ENCODE results near the gene DUOX1. TPM values are rescaled to one million over a fixed set of nuclear protein-coding genes. Genes with fewer than 3 reads are reported as not detected.

Gene DUOX1
- total RNA-seq, 1 experiment from 2014 or later = 1.2 TPM

GRCh38 chr15:45144775-45145174 lies 15.0 kb downstream of the DUOX1 start:
- Mint-ChIP-seq H3K9me3 (ENCODE audit: low read depth, unreplicated experiment) (no peaks in the 10 kb centered on the region), H3K36me3 (ENCODE audit: insufficient read depth, unreplicated experiment) (no peaks in the 10 kb centered on the region), H3K27ac (ENCODE audit: unreplicated experiment) (no peak overlapping the region), H3K4me3 (ENCODE audit: low read depth, unreplicated experiment) (no peak overlapping the region), H3K4me1 (ENCODE audit: low read depth, unreplicated experiment) (peaks cover 9% of the 10 kb centered on the region), H3K27me3 (ENCODE audit: unreplicated experiment) (no peaks in the 10 kb centered on the region)
- no peak for TF ChIP-seq CTCF (IDR thresholded peaks at IDR 0.05; ENCODE audit: unreplicated experiment)
- no peak for DNase-seq
- intact Hi-C loops (cut with micrococcal nuclease; ENCODE audit: unreplicated experiment) = no loop called here
- CTCF ChIA-PET = interaction anchor here (1.3 kb wide), 1 partner anchor 12 kb away, joined by 3 read pairs; no protein-coding TSS in a partner anchor
- BruUV-seq (replicated peaks) = no TSS peak

GRCh38 chr15:45146405-45146804 lies 16.6 kb downstream of the DUOX1 start:
- Mint-ChIP-seq H3K4me1 (ENCODE audit: low read depth, unreplicated experiment) (peaks cover 9% of the 10 kb centered on the region), H3K9me3 (ENCODE audit: low read depth, unreplicated experiment) (no peaks in the 10 kb centered on the region), H3K27ac (ENCODE audit: unreplicated experiment) (no peak overlapping the region), H3K27me3 (ENCODE audit: unreplicated experiment) (no peaks in the 10 kb centered on the region), H3K4me3 (ENCODE audit: low read depth, unreplicated experiment) (no peak overlapping the region), H3K36me3 (ENCODE audit: insufficient read depth, unreplicated experiment) (no peaks in the 10 kb centered on the region)
- BruUV-seq (replicated peaks) = no TSS peak
- no peak for DNase-seq
- intact Hi-C loops (cut with micrococcal nuclease; ENCODE audit: unreplicated experiment) = no loop called here
- CTCF ChIA-PET = interaction anchor here (1.3 to 1.5 kb wide), 2 partner anchors 17 to 20 kb away, joined by 4 to 5 read pairs; no protein-coding TSS in a partner anchor
- no peak for TF ChIP-seq CTCF (IDR thresholded peaks at IDR 0.05; ENCODE audit: unreplicated experiment)

GRCh38 chr15:45147606-45148005 lies 17.8 kb downstream of the DUOX1 start:
- intact Hi-C loops (cut with micrococcal nuclease; ENCODE audit: unreplicated experiment) = no loop called here
- peaks cover 6% of the 10 kb centered on the region for H3K36me3 Mint-ChIP-seq (ENCODE audit: insufficient read depth, unreplicated experiment)
- DNase-seq = no peak
- BruUV-seq (replicated peaks) = no TSS peak
- TF ChIP-seq CTCF (IDR thresholded peaks at IDR 0.05; ENCODE audit: unreplicated experiment) = no peak
- peaks cover 9% of the 10 kb centered on the region for H3K4me1 Mint-ChIP-seq (ENCODE audit: low read depth, unreplicated experiment)
- no peak overlapping the region for H3K27ac Mint-ChIP-seq (ENCODE audit: unreplicated experiment)
- CTCF ChIA-PET = interaction anchor here (1.5 kb wide), 1 partner anchor 16 kb away, joined by 4 read pairs; no protein-coding TSS in a partner anchor
- no peaks in the 10 kb centered on the region for H3K9me3 Mint-ChIP-seq (ENCODE audit: low read depth, unreplicated experiment)
- H3K4me3 Mint-ChIP-seq (ENCODE audit: low read depth, unreplicated experiment) = no peak overlapping the region
- H3K27me3 Mint-ChIP-seq (ENCODE audit: unreplicated experiment) = no peaks in the 10 kb centered on the region

- no TSS peak for BruUV-seq (replicated peaks)
- H3K27me3 Mint-ChIP-seq (ENCODE audit: unreplicated experiment) = no peaks in the 10 kb centered on the region
- intact Hi-C loops (cut with micrococcal nuclease; ENCODE audit: unreplicated experiment) = no loop called here
- H3K4me3 Mint-ChIP-seq (ENCODE audit: low read depth, unreplicated experiment) = no peak overlapping the region
- CTCF ChIA-PET = no interaction called here
- H3K4me1 Mint-ChIP-seq (ENCODE audit: low read depth, unreplicated experiment) = peaks cover 9% of the 10 kb centered on the region
- TF ChIP-seq CTCF (IDR thresholded peaks at IDR 0.05; ENCODE audit: unreplicated experiment) = no peak
- no peak overlapping the region for H3K27ac Mint-ChIP-seq (ENCODE audit: unreplicated experiment)
- H3K9me3 Mint-ChIP-seq (ENCODE audit: low read depth, unreplicated experiment) = no peaks in the 10 kb centered on the region
- DNase-seq = no peak
- peaks cover 6% of the 10 kb centered on the region for H3K36me3 Mint-ChIP-seq (ENCODE audit: insufficient read depth, unreplicated experiment)
These were observed 18.6 kb downstream of the DUOX1 start for GRCh38 chr15:45148076-45149059.

Data from Calu3 (cell line).